Endometrial microvascular endothelial cells (primary cell): ENCODE results near the gene LBX1. TPM values are rescaled to one million over a fixed set of nuclear protein-coding genes. Genes with fewer than 3 reads are reported as not detected.
"Not testable (repeated sequence)": the region's sequence is repeated elsewhere in the genome, so short reads cannot be mapped to it uniquely, and the experiment has no call there.

Experiments
- in situ Hi-C: cut with HindIII; loops from 2 replicates; pipeline ENCODE4 v1.10.0; 2017; ENCODE audit warnings: low sequenced_read_pairs, low pct_unique_long_range_greater_than_20kb; ENCODE audit errors: inconsistent ontology term
- total RNA-seq: library from RNA; depleted of rRNA; stranded (reverse); fragments of >200 nt; gene quantifications from one replicate; pipeline ENCODE4 v1.2.3, GENCODE V29; 2015; ENCODE audit errors: inconsistent ontology term

The LBX1 gene
- total RNA-seq, 1 donor from 2014 or later = not detected

- in situ Hi-C loops = no loop called here
These were observed 11.6 kb downstream of the LBX1 start for GRCh38 chr10:101217450-101218281.

GRCh38 chr10:101217044-101217425 is 12.2 kb downstream of the LBX1 start:
- in situ Hi-C loops = no loop called here

DNA sequence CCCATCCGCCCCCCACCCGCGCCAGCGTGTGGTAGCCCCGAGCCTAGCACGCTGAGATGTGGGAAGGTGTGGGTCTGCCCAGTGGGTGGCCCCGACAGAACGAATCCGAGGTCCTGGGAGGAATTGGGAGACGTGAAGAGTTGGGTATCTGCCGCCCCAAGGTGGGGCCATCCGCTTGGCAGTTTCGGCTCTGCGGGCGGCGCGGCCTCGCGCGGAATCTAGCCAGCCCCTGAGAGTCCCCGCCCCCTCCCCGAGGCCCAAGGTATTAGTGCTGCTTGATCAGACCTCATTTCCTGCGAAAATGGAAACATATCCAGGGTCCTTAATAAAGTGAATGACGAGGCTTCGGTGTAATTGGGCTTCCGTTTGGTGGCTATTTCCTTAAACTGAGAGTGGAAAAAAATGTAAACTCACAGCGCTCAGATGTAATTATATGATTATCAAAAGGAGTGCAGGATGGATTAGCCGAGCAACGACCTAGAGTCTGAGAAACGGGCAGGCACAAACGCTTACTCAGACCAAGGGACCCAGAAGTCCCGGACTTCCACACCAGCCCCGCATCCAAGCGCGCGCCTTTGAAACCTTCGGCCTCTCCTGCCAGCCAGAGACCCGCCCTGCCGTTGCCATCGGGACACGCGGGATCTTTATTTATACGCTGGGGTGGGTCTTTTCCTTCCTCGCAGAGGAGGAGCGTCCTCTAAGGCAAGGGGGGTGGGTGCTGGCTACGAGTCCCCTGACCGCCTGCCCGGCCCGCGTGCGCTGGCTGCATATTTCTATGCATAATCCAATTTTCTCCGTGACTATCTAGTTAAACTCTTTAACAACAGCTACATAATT is 12.8 kb downstream of the LBX1 start:
- in situ Hi-C loops = no loop called here

DNA sequence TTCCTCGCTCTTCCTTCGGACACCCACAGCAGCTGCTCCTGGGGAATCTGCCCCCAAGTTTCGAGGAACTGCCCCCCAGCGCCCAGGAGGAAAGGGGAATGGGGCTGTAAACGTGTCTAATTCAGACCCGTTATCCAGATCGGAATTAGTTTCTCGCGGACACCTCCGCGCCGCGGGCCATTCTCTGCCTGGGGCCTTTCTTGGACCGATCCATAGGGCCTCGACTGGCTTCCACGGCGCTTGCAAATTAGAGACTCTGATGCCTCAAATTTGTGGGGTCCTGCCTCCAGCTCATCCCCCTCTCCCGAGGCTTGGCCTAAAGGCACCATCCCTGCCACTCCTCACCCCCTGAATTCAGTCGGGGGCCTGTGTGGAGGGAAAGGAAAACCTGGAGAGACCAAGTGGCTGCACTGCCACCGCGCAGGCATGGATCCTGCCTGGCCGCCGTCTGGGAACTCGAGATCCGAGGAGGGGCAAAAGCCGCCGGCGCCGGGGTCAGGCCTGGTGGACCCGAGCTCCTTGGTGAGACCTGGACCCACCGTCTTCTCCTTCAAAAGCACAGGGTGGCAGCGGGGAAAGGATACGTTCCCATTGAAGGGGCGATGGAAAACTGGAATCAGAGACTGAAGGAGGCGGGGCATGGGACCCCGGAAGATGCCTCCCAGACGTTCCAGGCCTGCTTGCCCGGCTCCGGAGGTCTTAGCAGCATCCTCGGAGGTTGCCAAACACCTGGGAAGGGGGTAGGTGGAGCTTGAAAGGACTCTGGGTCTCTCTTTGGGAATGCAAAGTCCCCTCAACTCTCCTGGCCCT is 13.7 kb downstream of the LBX1 start:
- in situ Hi-C loops = no loop called here

- in situ Hi-C loops = no loop called here
These were observed 14.5 kb downstream of the LBX1 start for GRCh38 chr10:101214446-101215396.

DNA sequence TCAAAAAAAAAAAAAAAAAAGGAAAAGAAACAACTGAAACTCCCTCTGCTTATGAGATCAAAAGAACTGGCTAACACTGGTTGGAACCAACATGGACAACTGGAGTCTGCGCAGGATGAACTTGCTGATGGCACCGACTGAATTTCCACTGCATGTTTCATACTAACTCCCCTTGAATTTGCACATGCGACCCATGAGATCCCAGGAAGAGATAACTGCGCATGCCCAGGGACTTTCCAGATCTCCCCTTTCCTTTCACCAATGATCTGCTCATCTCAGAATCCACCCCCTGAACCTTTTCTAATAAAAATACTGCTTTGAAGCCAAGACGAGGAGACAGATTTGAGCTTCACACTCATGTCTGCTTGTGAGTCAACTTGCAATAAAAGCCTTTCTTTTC is 20.7 kb downstream of the LBX1 start:
- in situ Hi-C loops = no loop called here

GRCh38 chr10:101207026-101207425 is 22.2 kb downstream of the LBX1 start:
- in situ Hi-C loops = no loop called here

DNA sequence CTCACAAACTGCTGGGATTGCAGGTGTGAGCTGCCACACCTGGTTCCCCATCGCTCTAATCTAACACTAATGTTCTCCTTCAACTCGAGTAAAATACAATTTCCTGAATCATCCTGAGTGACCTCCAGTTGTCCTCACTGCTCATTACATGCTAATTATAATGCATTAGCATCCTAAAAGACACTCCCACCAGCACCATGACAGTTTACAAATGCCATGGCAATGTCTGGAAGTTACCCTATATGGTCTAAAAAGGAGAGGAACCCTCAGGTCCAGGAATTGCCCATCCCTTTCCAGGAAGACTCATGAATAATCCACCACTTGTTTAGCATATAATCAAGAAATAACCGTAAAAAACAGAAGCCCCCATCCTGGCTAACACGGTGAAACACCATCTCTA is 26.6 kb downstream of the LBX1 start:
- in situ Hi-C loops = not testable (repeated sequence)

DNA sequence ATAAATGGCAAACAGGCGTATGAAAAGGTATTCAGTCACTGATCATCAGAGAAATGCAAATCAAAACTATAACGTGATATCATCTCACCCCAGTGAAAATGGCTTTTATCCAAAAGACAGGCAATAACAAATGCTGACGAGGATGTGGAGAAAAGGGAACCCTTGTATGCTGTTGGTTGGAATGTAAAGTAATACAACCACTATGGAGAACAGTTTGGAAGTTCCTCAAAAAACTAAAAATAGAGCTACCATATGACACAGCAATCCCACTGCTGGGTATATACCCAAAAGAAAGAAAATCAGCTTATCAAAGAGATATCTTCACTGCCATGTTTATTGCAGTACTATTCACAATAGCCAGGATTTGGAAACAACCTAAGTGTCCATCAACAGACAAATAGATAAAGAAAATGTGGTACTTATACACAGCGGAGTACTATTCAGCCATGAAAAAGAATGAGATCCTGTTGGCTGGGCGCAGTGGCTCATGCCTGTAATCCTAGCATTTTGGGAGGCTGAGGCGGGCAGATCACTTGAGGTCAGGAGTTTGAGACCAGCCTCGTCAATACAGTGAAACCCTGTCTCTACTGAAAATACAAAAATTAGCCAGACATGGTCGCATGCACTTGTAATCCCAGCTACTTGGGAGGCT is 30.8 kb downstream of the LBX1 start:
- in situ Hi-C loops = not testable (repeated sequence)

DNA sequence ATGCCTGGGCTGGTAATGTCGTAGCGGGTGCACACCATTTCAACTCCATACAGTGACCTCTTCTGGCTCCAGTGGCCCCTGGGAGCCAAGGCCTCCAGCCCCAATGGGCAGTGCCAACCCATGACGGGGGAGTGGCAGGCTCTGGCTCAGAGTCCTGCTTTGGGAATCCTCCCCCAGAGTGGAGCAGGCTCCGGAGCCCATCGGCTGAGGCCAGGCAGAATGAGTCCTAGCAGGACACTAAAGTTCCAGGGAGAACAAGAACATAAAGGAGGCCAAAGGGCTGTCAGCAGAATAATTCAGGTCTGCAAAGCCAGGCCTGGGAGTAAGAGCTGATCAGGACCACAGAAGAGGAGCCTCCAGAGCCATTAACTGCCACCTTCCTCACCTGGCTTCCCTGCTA is 33.3 kb downstream of the LBX1 start:
- in situ Hi-C loops = no loop called here

DNA sequence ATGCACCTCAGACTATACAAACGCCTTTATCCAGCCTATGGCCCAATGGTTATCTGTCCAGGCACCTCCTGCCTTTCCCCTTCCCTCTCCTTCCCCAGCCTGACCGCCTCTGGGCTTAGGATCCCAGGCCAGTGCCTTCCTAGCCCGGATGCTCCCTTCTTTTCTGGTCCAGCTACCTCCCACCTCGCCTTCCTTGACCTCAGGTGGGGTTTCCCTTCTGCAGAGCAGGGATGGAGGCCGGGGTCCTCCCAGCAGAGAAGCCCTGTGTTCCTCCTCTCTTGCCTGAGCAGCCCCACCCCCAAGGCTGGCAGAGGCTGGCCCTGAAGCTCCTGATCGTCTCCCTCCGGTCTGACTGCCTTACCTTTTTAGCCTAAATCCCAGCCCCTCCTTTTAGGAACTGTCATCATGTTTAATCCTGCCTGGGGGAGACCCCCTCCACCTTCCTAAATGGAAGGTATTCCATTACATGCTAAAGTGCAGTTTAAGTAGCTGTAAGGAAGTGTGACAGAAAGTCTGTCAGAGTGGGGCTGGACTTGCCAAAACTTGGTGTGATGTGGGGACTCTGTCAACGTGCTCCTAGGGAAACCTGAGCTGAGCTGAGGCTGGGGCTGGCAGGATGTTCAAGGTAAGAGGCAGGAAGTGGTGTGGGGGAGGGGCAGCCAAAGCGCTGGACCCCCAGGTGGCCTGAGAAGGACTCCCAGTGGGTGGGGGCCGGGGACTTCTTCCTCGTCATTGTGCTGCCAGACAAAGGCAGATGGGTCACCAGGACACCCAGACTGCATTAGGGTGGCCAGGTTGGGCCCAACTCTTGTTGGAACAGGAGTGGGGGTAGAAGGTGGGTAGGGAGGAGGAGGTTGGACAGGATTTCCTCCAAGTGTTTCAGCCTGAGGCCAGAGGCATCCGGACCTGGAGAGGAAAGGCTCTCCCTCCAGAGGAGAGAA is 39.5 kb downstream of the LBX1 start:
- in situ Hi-C loops = no loop called here

DNA sequence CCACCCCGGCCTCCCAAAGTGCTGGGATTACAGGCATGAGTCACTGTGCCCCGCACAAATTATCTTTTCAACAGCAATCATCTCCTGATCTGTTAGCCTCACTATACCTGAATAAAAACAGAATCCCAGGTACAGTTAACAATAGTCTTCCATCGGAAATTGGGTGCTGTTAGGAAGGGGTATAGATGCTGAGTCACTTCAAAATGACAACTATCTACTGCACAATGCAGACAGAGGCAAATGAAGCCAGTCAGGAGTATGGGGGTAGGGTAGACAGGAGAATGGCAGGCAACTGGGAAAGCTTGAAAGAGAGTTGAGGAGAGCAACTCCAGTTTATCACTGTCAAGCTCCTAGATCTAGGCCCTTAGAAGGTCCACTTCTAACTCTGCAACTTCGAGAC is 40.3 kb downstream of the LBX1 start:
- in situ Hi-C loops = no loop called here

GRCh38 chr10:101183458-101184183 is 45.6 kb downstream of the LBX1 start:
- in situ Hi-C loops = no loop called here

GRCh38 chr10:101182936-101183335 is 46.3 kb downstream of the LBX1 start:
- in situ Hi-C loops = no loop called here
